HepG2 (cell line): ENCODE results near the gene UBE2H. TPM values are rescaled to one million over a fixed set of nuclear protein-coding genes. Genes with fewer than 3 reads are reported as not detected.

Source experiments
- ATAC-seq: fragments of 200-7000 bp; cut with Tn5 transposase; 3 replicates; pipeline ENCODE4 v1.9.1; 2020; ENCODE audit warnings: mild to moderate bottlenecking, moderate library complexity
- BruUV-seq: library from RNA; stranded (reverse); fragments of 400-500 nt; replicated peaks from 2 replicates; lab custom pipeline; 2021; lab: Mats Ljungman, UMichigan
- CTCF ChIA-PET: fragments of 300-600 bp; formaldehyde crosslinking; extraction: SDS; loops from one replicate; lab custom pipeline; 2021; ENCODE audit warnings: low total read pairs, inconsistent platforms, low intra/inter-chr PET ratio; lab: Yijun Ruan, JAX
- POLR2A ChIA-PET: fragments of 350-600 bp; sonication (Branson Sonifier 250); formaldehyde crosslinking; loops from one replicate; lab custom pipeline; 2020; ENCODE audit warnings: antibody characterized with exemption, inconsistent platforms; lab: Yijun Ruan, JAX
- DNase-seq: peaks from one replicate; pipeline ENCODE4 v3.0.0-alpha.2; 2015; ENCODE audit warnings: low spot score
- FAIRE-seq: peaks from 3 replicates; lab custom pipeline; 2011; peaks lifted over from hg19 to GRCh38; lab: Jason Lieb, UNC
- H2AFZ ChIP-seq: one replicate; pipeline ENCODE4 v1.6.1; 2011; ENCODE audit warnings: low read length, inconsistent platforms
- H3K27ac ChIP-seq: fragments of 300-600 bp; 3 replicates; pipeline ENCODE4 v1.8.0; 2011; ENCODE audit warnings: mixed run types, mild to moderate bottlenecking, mixed read lengths, low read length, inconsistent platforms; ENCODE audit not compliant: insufficient read depth; ENCODE audit errors: extremely low read length
- H3K27me3 ChIP-seq, 2 experiments: fragments of 200-600 bp in 1 of 2; 2 replicates in 1 of 2; 3 replicates in 1 of 2; pipeline versions ENCODE4 v1.6.0 to v1.8.0; 2011; ENCODE audit warnings: low read length in 2 of 2, mild to moderate bottlenecking in 2 of 2, moderate library complexity in 2 of 2, inconsistent platforms in 1 of 2; ENCODE audit not compliant: insufficient read depth in 2 of 2, control insufficient read depth in 1 of 2
- H3K36me3 ChIP-seq, 2 experiments: fragments of 200-600 bp in 1 of 2; replicated peaks in 1 of 2; 2 replicates in 1 of 2; 3 replicates in 1 of 2; pipeline versions ENCODE4 v1.5.1 to v1.8.0; 2011; ENCODE audit warnings: low read length in 2 of 2, inconsistent platforms in 1 of 2; ENCODE audit not compliant: insufficient read depth in 2 of 2, control insufficient read depth in 1 of 2
- H3K4me1 ChIP-seq: 2 replicates; pipeline ENCODE4 v1.5.1; 2012; ENCODE audit warnings: low read length, inconsistent platforms; ENCODE audit not compliant: insufficient read depth
- H3K4me2 ChIP-seq: 2 replicates; pipeline ENCODE4 v1.6.0; 2011; ENCODE audit warnings: low read depth, low read length, inconsistent platforms
- H3K4me3 ChIP-seq, 3 experiments: fragments of 200-600 bp in 1 of 3; sonication (generic), shearing (Covaris generic) in 1 of 3; replicated peaks in 1 of 3; 2 replicates each; pipeline ENCODE4 v1.5.1; 2011 to 2016; ENCODE audit warnings: low read length in 3 of 3, inconsistent platforms in 2 of 3, low read depth in 2 of 3, mild to moderate bottlenecking in 2 of 3, control low read depth in 1 of 3, mixed read lengths in 1 of 3; ENCODE audit not compliant: insufficient read depth in 1 of 3
- H3K79me2 ChIP-seq: one replicate; pipeline ENCODE4 v1.6.1; 2011; ENCODE audit warnings: low read length, inconsistent platforms; ENCODE audit not compliant: insufficient read depth
- H3K9ac ChIP-seq: 2 replicates; pipeline ENCODE4 v1.6.0; 2011; ENCODE audit warnings: mild to moderate bottlenecking, low read depth, low read length, inconsistent platforms; ENCODE audit not compliant: insufficient read depth
- H3K9me3 ChIP-seq: 2 replicates; pipeline ENCODE4 v1.5.1; 2012; ENCODE audit warnings: mild to moderate bottlenecking, low read length
- H4K20me1 ChIP-seq: 2 replicates; pipeline ENCODE4 v1.6.0; 2011; ENCODE audit warnings: inconsistent platforms, mild to moderate bottlenecking, low read length, moderate library complexity; ENCODE audit not compliant: insufficient read depth
- ATAD3A ChIP-seq: sonication (generic); formaldehyde crosslinking; IDR thresholded peaks from 2 replicates; pipeline ENCODE4 v1.4.0; 2020; ENCODE audit warnings: missing genetic modification reagents
- PRPF4 ChIP-seq: fragments of 200-400 bp; formaldehyde crosslinking; IDR thresholded peaks from 2 replicates; pipeline ENCODE4 v1.6.1; 2016; ENCODE audit warnings: low read length, low read depth; ENCODE audit not compliant: poor library complexity, severe bottlenecking
- THAP11 ChIP-seq: IDR thresholded peaks from 2 replicates; pipeline ENCODE4 v1.6.1; 2016; ENCODE audit warnings: missing biosample characterization, missing genetic modification reagents
- ZNF605 ChIP-seq: sonication (generic); formaldehyde crosslinking; IDR thresholded peaks from 2 replicates; pipeline ENCODE4 v1.8.0; 2022; ENCODE audit warnings: mild to moderate bottlenecking, missing genetic modification reagents
- ZNF609 ChIP-seq: sonication (generic); formaldehyde crosslinking; IDR thresholded peaks from 2 replicates; pipeline ENCODE4 v1.4.0; 2020; ENCODE audit warnings: mild to moderate bottlenecking, missing genetic modification reagents, borderline replicate concordance
- WGBS: methylation state at CpG from one replicate; pipeline ENCODE4 v1.1.6; 2017; ENCODE audit warnings: low lambda C conversion rate; 5-methylcytosine and 5-hydroxymethylcytosine counted together
- in situ Hi-C: cut with HindIII; loops from 2 replicates; pipeline ENCODE4 v1.10.0; 2017; ENCODE audit warnings: low pct_unique_long_range_greater_than_20kb; ENCODE audit not compliant: extremely low pct_ligation_motif_present
- intact Hi-C: fragments of 100-400 bp; cut with micrococcal nuclease; formaldehyde crosslinking; loops from one replicate; pipeline ENCODE4 v1.10.0; 2022; ENCODE audit not compliant: unreplicated experiment
- polyA plus RNA-seq, 8 experiments: library from polyadenylated mRNA; depleted of rRNA in 3 of 8; stranded (reverse) in 7 of 8; unstranded in 1 of 8; fragments of >200 nt; fragmentation: Illumina TruSeq in 4 of 8; extraction: Trizol in 4 of 8; gene quantifications; 2 replicates each; pipeline versions ENCODE4 v1.2.1 to v1.2.3, GENCODE V29; 2011 to 2016; ENCODE audit warnings: low read depth in 4 of 8, missing spikeins in 1 of 8, mixed read lengths in 1 of 8; ENCODE audit not compliant: insufficient read depth in 1 of 8
- total RNA-seq, 5 experiments: library from RNA; depleted of rRNA; stranded (reverse); fragments of >200 nt; fragmentation: Illumina TruSeq; extraction: Trizol; gene quantifications; 2 replicates each; pipeline ENCODE4 v1.2.3, GENCODE V29; 2016; ENCODE audit warnings: low read depth in 1 of 5
- TF ChIP-seq, protein P1 (sequence below): sonication (generic); formaldehyde crosslinking; IDR thresholded peaks from 2 replicates; pipeline ENCODE4 v1.9.0; 2021; ENCODE audit warnings: missing genetic modification reagents, mild to moderate bottlenecking, borderline replicate concordance
- TF ChIP-seq, protein P2 (sequence below): sonication (generic); formaldehyde crosslinking; IDR thresholded peaks from 2 replicates; pipeline ENCODE4 v1.5.1; 2020; ENCODE audit warnings: mild to moderate bottlenecking, missing genetic modification reagents, borderline replicate concordance

UBE2H gene
- total and polyA plus RNA-seq, 2 of the 13 experiments (the other 11 are each of a cell fraction or from before 2014, with no cell fraction given): 15.5 to 40.1 TPM

DNA sequence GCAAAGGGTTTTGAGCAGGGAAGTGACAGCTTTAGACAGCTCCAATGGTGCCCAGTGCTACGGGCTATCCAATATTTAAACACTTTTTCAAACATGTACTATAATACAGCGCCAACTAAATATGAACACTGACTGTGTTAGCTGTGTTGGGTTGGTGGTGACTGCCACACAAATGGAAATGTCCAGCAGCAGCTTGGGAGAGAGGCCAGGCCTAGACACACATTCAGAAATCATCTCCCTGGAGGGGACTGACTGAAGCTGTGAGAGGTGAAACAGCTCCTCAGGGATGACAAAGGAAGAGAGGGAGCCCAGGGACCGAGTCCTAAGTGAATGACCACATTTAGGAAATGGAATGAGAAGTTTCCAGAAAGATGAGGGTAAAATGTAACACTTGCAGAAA, 115.8 kb downstream of the UBE2H start:
- peaks cover 2% of the 10 kb centered on the region for H3K79me2 ChIP-seq
- no peak overlapping the region for H3K9ac ChIP-seq
- FAIRE-seq (no peak), DNase-seq (no peak), ATAC-seq (no peak)
- WGBS: 96% methylated on average over 3 of the region's 3 CpGs
- CTCF ChIA-PET: no interaction called here
- no peak overlapping the region for H3K27ac ChIP-seq
- BruUV-seq: no TSS peak
- no peak overlapping the region for H3K4me2 ChIP-seq
- no peaks in the 10 kb centered on the region for H3K27me3 ChIP-seq
- peaks cover 9 to 27% of the 10 kb centered on the region in 2 experiments; a peak in 4 of 5 replicates for H3K36me3 ChIP-seq
- no peak overlapping the region for H2AFZ ChIP-seq
- no peaks in the 10 kb centered on the region for H3K9me3 ChIP-seq
- H3K4me1 ChIP-seq: no peaks in the 10 kb centered on the region
- H4K20me1 ChIP-seq: no peaks in the 10 kb centered on the region; the same call in 1 of the 2 replicates
- POLR2A ChIA-PET: no interaction called here
- intact Hi-C loops: no loop called here
- in situ Hi-C loops: no loop called here
- no peak overlapping the region for H3K4me3 ChIP-seq
- TF ChIP-seq, protein P1, sequence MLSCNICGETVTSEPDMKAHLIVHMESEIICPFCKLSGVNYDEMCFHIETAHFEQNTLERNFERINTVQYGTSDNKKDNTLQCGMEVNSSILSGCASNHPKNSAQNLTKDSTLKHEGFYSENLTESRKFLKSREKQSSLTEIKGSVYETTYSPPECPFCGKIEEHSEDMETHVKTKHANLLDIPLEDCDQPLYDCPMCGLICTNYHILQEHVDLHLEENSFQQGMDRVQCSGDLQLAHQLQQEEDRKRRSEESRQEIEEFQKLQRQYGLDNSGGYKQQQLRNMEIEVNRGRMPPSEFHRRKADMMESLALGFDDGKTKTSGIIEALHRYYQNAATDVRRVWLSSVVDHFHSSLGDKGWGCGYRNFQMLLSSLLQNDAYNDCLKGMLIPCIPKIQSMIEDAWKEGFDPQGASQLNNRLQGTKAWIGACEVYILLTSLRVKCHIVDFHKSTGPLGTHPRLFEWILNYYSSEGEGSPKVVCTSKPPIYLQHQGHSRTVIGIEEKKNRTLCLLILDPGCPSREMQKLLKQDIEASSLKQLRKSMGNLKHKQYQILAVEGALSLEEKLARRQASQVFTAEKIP: no peak
- TF ChIP-seq ZNF605 (CRISPR knock-in tag): no peak
- TF ChIP-seq THAP11: no peak
- TF ChIP-seq ATAD3A (CRISPR knock-in tag): no peak
- no peak for TF ChIP-seq ZNF609 (CRISPR knock-in tag)
- no peak for TF ChIP-seq PRPF4
- TF ChIP-seq, protein P2, sequence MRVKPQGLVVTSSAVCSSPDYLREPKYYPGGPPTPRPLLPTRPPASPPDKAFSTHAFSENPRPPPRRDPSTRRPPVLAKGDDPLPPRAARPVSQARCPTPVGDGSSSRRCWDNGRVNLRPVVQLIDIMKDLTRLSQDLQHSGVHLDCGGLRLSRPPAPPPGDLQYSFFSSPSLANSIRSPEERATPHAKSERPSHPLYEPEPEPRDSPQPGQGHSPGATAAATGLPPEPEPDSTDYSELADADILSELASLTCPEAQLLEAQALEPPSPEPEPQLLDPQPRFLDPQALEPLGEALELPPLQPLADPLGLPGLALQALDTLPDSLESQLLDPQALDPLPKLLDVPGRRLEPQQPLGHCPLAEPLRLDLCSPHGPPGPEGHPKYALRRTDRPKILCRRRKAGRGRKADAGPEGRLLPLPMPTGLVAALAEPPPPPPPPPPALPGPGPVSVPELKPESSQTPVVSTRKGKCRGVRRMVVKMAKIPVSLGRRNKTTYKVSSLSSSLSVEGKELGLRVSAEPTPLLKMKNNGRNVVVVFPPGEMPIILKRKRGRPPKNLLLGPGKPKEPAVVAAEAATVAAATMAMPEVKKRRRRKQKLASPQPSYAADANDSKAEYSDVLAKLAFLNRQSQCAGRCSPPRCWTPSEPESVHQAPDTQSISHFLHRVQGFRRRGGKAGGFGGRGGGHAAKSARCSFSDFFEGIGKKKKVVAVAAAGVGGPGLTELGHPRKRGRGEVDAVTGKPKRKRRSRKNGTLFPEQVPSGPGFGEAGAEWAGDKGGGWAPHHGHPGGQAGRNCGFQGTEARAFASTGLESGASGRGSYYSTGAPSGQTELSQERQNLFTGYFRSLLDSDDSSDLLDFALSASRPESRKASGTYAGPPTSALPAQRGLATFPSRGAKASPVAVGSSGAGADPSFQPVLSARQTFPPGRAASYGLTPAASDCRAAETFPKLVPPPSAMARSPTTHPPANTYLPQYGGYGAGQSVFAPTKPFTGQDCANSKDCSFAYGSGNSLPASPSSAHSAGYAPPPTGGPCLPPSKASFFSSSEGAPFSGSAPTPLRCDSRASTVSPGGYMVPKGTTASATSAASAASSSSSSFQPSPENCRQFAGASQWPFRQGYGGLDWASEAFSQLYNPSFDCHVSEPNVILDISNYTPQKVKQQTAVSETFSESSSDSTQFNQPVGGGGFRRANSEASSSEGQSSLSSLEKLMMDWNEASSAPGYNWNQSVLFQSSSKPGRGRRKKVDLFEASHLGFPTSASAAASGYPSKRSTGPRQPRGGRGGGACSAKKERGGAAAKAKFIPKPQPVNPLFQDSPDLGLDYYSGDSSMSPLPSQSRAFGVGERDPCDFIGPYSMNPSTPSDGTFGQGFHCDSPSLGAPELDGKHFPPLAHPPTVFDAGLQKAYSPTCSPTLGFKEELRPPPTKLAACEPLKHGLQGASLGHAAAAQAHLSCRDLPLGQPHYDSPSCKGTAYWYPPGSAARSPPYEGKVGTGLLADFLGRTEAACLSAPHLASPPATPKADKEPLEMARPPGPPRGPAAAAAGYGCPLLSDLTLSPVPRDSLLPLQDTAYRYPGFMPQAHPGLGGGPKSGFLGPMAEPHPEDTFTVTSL (CRISPR knock-in tag): no peak
